Measurements from ENCODE around the gene REXO5.

DNA sequence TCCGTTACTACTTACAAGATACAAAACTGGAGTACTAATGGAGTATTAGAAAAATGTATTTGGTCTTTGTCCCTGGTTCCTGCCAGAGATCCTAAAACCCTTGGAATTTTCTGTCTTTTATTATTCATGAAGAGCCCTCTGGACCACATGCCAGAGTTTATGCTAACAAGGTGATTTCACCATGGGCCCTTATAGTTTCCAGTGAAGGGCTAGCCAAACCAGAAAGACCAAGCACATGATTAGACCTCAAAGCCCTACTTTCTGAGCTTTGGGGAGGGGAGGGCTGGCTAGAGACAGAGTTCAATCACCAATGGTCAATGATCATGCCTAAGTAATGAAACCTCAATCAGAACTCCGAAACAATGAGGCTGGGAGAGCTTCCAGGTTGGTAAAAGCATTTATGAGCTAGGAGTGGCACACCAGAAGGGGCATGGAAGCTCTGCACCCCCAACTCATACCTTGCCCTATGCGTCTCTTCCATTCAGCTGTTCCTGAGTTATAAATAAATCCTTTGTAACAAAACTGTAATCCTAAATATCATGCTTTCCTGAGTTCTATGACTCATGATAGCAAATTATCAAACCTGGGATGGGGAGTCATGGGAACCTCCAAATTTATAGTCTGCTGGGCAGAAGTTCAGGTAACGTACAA is 83.4 kb downstream of the REXO5 start:
- TF ChIP-seq POLR2A (IDR thresholded peaks at IDR 0.05) (no peak), POLR2AphosphoS5 (IDR thresholded peaks at IDR 0.05) (no peak)
- TF ChIP-seq, protein P1, sequence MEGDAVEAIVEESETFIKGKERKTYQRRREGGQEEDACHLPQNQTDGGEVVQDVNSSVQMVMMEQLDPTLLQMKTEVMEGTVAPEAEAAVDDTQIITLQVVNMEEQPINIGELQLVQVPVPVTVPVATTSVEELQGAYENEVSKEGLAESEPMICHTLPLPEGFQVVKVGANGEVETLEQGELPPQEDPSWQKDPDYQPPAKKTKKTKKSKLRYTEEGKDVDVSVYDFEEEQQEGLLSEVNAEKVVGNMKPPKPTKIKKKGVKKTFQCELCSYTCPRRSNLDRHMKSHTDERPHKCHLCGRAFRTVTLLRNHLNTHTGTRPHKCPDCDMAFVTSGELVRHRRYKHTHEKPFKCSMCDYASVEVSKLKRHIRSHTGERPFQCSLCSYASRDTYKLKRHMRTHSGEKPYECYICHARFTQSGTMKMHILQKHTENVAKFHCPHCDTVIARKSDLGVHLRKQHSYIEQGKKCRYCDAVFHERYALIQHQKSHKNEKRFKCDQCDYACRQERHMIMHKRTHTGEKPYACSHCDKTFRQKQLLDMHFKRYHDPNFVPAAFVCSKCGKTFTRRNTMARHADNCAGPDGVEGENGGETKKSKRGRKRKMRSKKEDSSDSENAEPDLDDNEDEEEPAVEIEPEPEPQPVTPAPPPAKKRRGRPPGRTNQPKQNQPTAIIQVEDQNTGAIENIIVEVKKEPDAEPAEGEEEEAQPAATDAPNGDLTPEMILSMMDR (IDR thresholded peaks at IDR 0.05), result no peak
